GM23248 (cell line): ENCODE data around the gene CRACR2A. TPM values are rescaled to one million over a fixed set of nuclear protein-coding genes. Genes with fewer than 3 reads are reported as not detected.

Source experiments
- DNase-seq: peaks from one replicate; pipeline ENCODE4 v3.0.0-alpha.2; 2015
- H2AFZ ChIP-seq: fragments of 200-600 bp; sonication (generic); 2 replicates; pipeline ENCODE4 v1.6.1; 2016; ENCODE audit warnings: antibody characterized with exemption
- H3F3A ChIP-seq: fragments of 200-600 bp; sonication (generic); 2 replicates; pipeline ENCODE4 v1.6.1; 2016; ENCODE audit warnings: mild to moderate bottlenecking, antibody characterized with exemption, mixed run types; ENCODE audit not compliant: insufficient read depth
- H3K27ac ChIP-seq: fragments of 200-600 bp; sonication (generic); 2 replicates; pipeline ENCODE4 v1.5.1; 2016; ENCODE audit warnings: mild to moderate bottlenecking
- H3K27me3 ChIP-seq: fragments of 200-600 bp; sonication (generic); replicated peaks from 2 replicates; pipeline ENCODE4 v1.6.1; 2016; ENCODE audit warnings: mild to moderate bottlenecking; ENCODE audit not compliant: insufficient read depth
- H3K36me3 ChIP-seq: fragments of 200-600 bp; sonication (generic); 2 replicates; pipeline ENCODE4 v1.6.1; 2016; ENCODE audit warnings: low read depth, mild to moderate bottlenecking
- H3K4me1 ChIP-seq: fragments of 200-600 bp; sonication (generic); 2 replicates; pipeline ENCODE4 v1.6.1; 2016; ENCODE audit warnings: mild to moderate bottlenecking; ENCODE audit not compliant: insufficient read depth
- H3K4me2 ChIP-seq: fragments of 200-600 bp; sonication (generic); one replicate; pipeline ENCODE4 v1.6.1; 2016; ENCODE audit warnings: mild to moderate bottlenecking; ENCODE audit not compliant: unreplicated experiment
- H3K4me3 ChIP-seq: fragments of 200-600 bp; sonication (generic); 2 replicates; pipeline ENCODE4 v1.5.1; 2016; ENCODE audit warnings: mild to moderate bottlenecking
- H3K79me2 ChIP-seq: fragments of 200-600 bp; sonication (generic); 2 replicates; pipeline ENCODE4 v1.6.1; 2016; ENCODE audit warnings: mild to moderate bottlenecking; ENCODE audit not compliant: insufficient read depth
- H3K9ac ChIP-seq: fragments of 200-600 bp; sonication (generic); 2 replicates; pipeline ENCODE4 v1.6.1; 2016; ENCODE audit warnings: mild to moderate bottlenecking
- H3K9me2 ChIP-seq: fragments of 200-600 bp; sonication (generic); 2 replicates; pipeline ENCODE4 v1.6.1; 2016; ENCODE audit warnings: mixed run types, mild to moderate bottlenecking, moderate library complexity; ENCODE audit not compliant: insufficient read depth
- H3K9me3 ChIP-seq: fragments of 200-600 bp; sonication (generic); one replicate; pipeline ENCODE4 v1.6.1; 2017; ENCODE audit warnings: low read depth
- H4K20me1 ChIP-seq: fragments of 200-600 bp; sonication (generic); 2 replicates; pipeline ENCODE4 v1.6.0; 2016; ENCODE audit not compliant: insufficient read depth
- EZH2 ChIP-seq: fragments of 200-600 bp; sonication (generic); IDR thresholded peaks from 2 replicates; pipeline ENCODE4 v1.6.1; 2018; ENCODE audit warnings: antibody characterized with exemption, mild to moderate bottlenecking; ENCODE audit not compliant: insufficient read depth, poor library complexity, severe bottlenecking
- EZH2phosphoT487 ChIP-seq: fragments of 200-600 bp; sonication (generic); IDR thresholded peaks from 2 replicates; pipeline ENCODE4 v1.6.1; 2018; ENCODE audit warnings: antibody characterized with exemption, moderate library complexity, mild to moderate bottlenecking, low read depth; ENCODE audit not compliant: insufficient read depth
- WGBS, 2 experiments: methylation state at CpG; one replicate each; pipeline ENCODE4 v1.1.6; 2015 to 2017; ENCODE audit warnings: low lambda C conversion rate in 2 of 2, low coverage in 1 of 2; ENCODE audit errors: missing lambda C conversion rate in 2 of 2; 5-methylcytosine and 5-hydroxymethylcytosine counted together
- in situ Hi-C: fragments of 300-500 bp; cut with MboI; formaldehyde crosslinking; loops from 2 replicates; pipeline ENCODE4 v1.15.0; 2020
- polyA plus RNA-seq: library from polyadenylated mRNA; unstranded; fragments of >200 nt; fragmentation: Nextera tagmentation; extraction: Ambion mirVana; gene quantifications from 2 replicates; pipeline ENCODE4 v1.2.1, GENCODE V29; 2016
- total RNA-seq: library from RNA; depleted of rRNA; stranded (reverse); fragments of >200 nt; shearing (Covaris generic); gene quantifications from 2 replicates; pipeline ENCODE4 v1.2.3, GENCODE V29; 2014

The CRACR2A gene
- total and polyA plus RNA-seq, 2 experiments from 2014 or later: 1.9 to 2.5 TPM

DNA sequence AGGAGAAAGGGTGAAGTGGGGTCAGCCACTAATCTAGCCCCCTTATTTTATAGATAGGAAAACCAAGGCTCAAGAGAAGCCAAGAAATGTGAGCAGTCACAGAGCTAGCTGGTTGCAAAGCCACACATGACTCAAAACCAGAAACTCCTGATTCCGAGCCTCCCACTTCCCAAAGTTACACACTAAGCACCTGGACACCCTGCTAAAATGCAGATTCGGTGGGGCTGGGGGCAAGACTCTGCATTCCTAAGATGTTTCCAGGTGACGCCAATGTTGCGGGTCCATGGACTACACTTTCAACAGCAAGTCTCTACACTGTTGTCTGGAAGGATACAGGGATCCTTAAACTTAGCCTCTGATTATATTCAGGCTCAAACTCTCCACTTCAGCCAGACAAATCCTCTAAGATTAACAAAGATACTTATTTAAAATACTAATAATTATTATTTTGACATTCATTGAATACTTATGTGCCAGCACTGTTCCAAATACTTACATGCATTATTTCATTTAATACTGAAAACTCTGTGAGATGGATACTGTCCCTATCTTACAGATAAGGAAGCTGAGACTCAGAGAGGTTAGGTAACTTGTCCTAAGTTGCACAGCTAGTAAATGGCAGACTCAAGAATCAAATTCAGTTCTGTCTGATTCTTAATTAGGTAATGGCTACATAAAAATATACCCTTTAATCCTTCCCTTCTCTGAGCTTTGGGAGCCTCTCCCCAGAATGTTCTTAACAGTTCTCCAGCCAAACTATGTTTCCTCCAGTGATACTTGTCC lies 81.4 kb downstream of the CRACR2A start:
- in situ Hi-C loops: no loop called here
- H3K9ac ChIP-seq: no peak overlapping the region

DNA sequence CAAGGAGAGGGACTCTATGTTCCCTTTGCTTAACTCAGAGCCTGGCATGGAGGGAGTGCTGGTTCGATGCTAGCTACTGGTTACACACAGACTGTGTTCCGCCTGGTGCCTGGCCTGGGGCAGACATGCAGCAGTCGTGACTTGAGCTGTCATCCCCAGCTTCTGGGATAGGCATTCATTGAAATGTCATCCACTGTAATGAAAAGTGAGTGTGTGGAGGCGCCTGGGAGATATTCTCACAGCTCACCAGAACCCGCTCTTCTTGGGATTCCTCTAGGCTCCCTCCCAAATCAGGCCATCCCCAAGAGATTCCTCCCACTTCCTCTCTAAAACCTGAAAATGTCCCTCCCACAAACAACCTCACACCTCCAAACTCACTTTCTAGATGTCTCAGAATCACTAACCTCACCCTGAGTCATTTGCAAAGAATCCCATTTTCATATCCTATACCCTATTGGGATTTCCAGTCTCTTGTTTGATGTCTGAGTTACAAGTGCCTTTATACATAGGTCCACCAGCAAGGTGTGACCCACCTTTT lies 82.8 kb downstream of the CRACR2A start:
- Histone ChIP-seq H3K4me2 (no peak overlapping the region), H3K9ac (no peak overlapping the region), H4K20me1 (no peaks in the 10 kb centered on the region), H3K27me3 (no peaks in the 10 kb centered on the region; the same call in 1 of the 2 replicates), H3K9me2 (no peaks in the 10 kb centered on the region), H2AFZ (no peak overlapping the region), H3F3A (peaks cover 4% of the 10 kb centered on the region; the same call in 1 of the 2 replicates), H3K4me3 (no peak overlapping the region), H3K4me1 (peaks cover 9% of the 10 kb centered on the region; the same call in 1 of the 2 replicates), H3K36me3 (no peaks in the 10 kb centered on the region), H3K79me2 (no peaks in the 10 kb centered on the region), H3K9me3 (no peaks in the 10 kb centered on the region), H3K27ac (no peak overlapping the region)
- TF ChIP-seq EZH2: no peak
- no peak for TF ChIP-seq EZH2phosphoT487
- in situ Hi-C loops: no loop called here
- DNase-seq: peak; percentile 67
- 75 to 83% methylated on average over 5 of the region's 5 CpGs for WGBS, 2 experiments

More for the DNA sequence above, 81.4 kb downstream of the CRACR2A start:
- Histone ChIP-seq H3K4me2 (no peak overlapping the region), H3K27me3 (no peaks in the 10 kb centered on the region; the same call in 1 of the 2 replicates), H3K9me2 (no peaks in the 10 kb centered on the region), H3F3A (peaks cover 4% of the 10 kb centered on the region; the same call in 1 of the 2 replicates), H3K4me3 (no peak overlapping the region), H3K9me3 (no peaks in the 10 kb centered on the region), H3K79me2 (no peaks in the 10 kb centered on the region), H3K36me3 (no peaks in the 10 kb centered on the region), H3K27ac (no peak overlapping the region), H2AFZ (no peak overlapping the region), H3K4me1 (peaks cover 9% of the 10 kb centered on the region; the same call in 1 of the 2 replicates), H4K20me1 (no peaks in the 10 kb centered on the region)
- DNase-seq: no peak
- no peak for TF ChIP-seq EZH2
- no peak for TF ChIP-seq EZH2phosphoT487
- WGBS, 2 experiments: 83 to 86% methylated on average over 4 of the region's 4 CpGs

DNA sequence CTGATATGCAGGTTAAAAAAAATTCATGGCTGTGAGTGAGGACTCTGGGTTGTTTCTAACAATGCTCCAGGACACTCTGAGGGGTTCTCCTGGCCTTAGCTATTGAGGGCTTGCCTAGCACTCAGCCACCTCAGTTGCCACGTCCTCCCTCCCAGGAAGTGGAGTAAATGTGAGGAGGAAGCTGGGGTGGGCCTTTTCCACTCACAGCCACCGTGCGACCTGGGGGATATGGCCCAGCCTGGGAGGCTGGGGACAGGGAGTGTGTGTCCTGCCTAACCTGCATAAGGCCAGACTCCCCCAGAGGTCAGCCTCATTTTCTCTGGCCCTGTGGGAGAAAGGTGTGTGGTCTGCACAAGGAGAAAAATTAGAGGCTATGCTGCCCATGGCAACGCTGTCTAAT lies 83.3 kb downstream of the CRACR2A start:
- WGBS, 2 experiments: 87 to 97% methylated on average over 3 of the region's 4 CpGs
- Histone ChIP-seq H3K4me1 (peaks cover 9% of the 10 kb centered on the region; the same call in 1 of the 2 replicates), H3K27me3 (no peaks in the 10 kb centered on the region; the same call in 1 of the 2 replicates), H3K9ac (no peak overlapping the region), H2AFZ (no peak overlapping the region), H3K4me2 (no peak overlapping the region), H3K27ac (no peak overlapping the region), H3K9me2 (no peaks in the 10 kb centered on the region), H3K4me3 (no peak overlapping the region), H3F3A (peaks cover 4% of the 10 kb centered on the region; the same call in 1 of the 2 replicates), H3K36me3 (no peaks in the 10 kb centered on the region), H4K20me1 (no peaks in the 10 kb centered on the region), H3K9me3 (no peaks in the 10 kb centered on the region), H3K79me2 (no peaks in the 10 kb centered on the region)
- in situ Hi-C loops: no loop called here
- no peak for TF ChIP-seq EZH2phosphoT487
- TF ChIP-seq EZH2: no peak
- DNase-seq: no peak

DNA sequence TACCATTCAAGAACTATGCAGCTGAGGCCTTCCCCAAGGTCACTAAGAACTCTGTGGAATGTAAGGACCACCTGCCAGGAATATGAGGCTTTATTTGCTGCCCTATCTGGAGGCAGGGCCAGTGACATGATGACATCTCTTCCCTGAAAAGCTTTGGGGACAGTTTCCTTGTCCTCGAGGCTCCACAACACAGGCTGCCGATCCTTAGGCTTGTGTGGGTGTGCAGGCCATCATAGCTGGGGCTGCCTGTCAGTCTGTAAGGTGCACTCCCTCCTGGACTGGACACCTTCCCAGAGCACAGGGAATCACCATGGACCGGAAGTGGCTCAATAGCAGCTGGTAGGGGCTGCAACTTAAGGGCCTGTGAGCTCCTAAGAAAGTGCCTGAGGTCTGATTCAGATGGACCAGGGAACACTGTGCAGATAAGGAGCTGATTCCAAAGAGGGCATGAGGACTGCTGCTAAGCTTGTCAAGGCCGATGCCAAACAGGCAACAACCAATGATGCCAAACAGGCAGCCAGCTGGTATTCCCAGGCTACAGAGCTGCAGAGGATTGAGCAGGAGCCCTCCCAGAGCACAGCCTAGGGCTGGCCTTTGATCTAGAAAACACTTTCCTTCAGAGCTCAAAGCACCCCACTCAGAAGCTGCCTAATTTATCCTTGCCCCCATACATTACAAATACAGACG lies 84.3 kb downstream of the CRACR2A start:
- Histone ChIP-seq H2AFZ (no peak overlapping the region), H3K4me1 (peaks cover 9% of the 10 kb centered on the region; the same call in 1 of the 2 replicates), H3K4me3 (no peak overlapping the region), H3K9ac (no peak overlapping the region), H3F3A (peaks cover 4% of the 10 kb centered on the region; the same call in 1 of the 2 replicates), H3K9me2 (no peaks in the 10 kb centered on the region), H3K4me2 (no peak overlapping the region), H3K27me3 (no peaks in the 10 kb centered on the region; the same call in 1 of the 2 replicates), H4K20me1 (no peaks in the 10 kb centered on the region), H3K9me3 (no peaks in the 10 kb centered on the region), H3K79me2 (no peaks in the 10 kb centered on the region), H3K36me3 (no peaks in the 10 kb centered on the region), H3K27ac (no peak overlapping the region)
- DNase-seq: no peak
- in situ Hi-C loops: no loop called here
- TF ChIP-seq EZH2: no peak
- no peak for TF ChIP-seq EZH2phosphoT487
- WGBS, 2 experiments: 86 to 88% methylated on average over 5 of the region's 5 CpGs
